Measurements from ENCODE around the gene DDIT3. TPM values are rescaled to one million over a fixed set of nuclear protein-coding genes. Genes with fewer than 3 reads are reported as not detected.

DDIT3 gene
- total and polyA plus RNA-seq, 2 of the 8 experiments (the other 6 are each of a cell fraction or from before 2014, with no cell fraction given): 4.9 to 5.7 TPM

- Histone ChIP-seq H3K27ac (ENCODE audit: low read depth, low read length) (no peak overlapping the region), H2BK5ac (ENCODE audit: low read depth, low read length) (no peak overlapping the region), H3K4ac (replicated peaks; ENCODE audit: insufficient read length, low read depth, low read length) (no peak overlapping the region), H3K9ac (replicated peaks in 1 of 4; ENCODE audit: extremely low read depth in 1 of 4, low read depth in 3 of 4, low read length in 3 of 4) (no peak overlapping the region), H2BK20ac (ENCODE audit: low read length) (no peak overlapping the region), H3K27me3 (replicated peaks in 1 of 4; ENCODE audit: control insufficient read depth in 3 of 4, extremely low read depth in 1 of 4, insufficient read depth in 3 of 4, low read length in 3 of 4) (no peaks in the 10 kb centered on the region), H3K14ac (ENCODE audit: insufficient read length) (no peak overlapping the region), H2BK120ac (replicated peaks; ENCODE audit: low read depth, low read length) (no peak overlapping the region), H3K4me2 (ENCODE audit: insufficient read depth in 1 of 2, low read depth in 2 of 2, low read length in 2 of 2) (no peak overlapping the region), H3K18ac (ENCODE audit: extremely low read depth, low read length) (no peak overlapping the region), H3K56ac (replicated peaks; ENCODE audit: insufficient read length, low read depth, low read length) (no peak overlapping the region), H4K5ac (ENCODE audit: insufficient read length, low read depth, low read length) (no peak overlapping the region), H3K36me3 (ENCODE audit: control insufficient read depth in 2 of 4, insufficient read depth in 4 of 4, low read length in 3 of 4) (peaks cover 2 to 54% (median 20%) of the 10 kb centered on the region in 4 experiments; a peak in 6 of 8 replicates), H4K8ac (ENCODE audit: extremely low read depth, insufficient read depth, low read length) (no peak overlapping the region), H3K9me3 (ENCODE audit: insufficient read depth in 2 of 2, low read depth in 1 of 2, low read length in 1 of 2) (no peaks in the 10 kb centered on the region), H2BK15ac (ENCODE audit: low read length) (no peak overlapping the region), H3K79me2 (ENCODE audit: control insufficient read depth in 1 of 2, insufficient read depth in 2 of 2, low read length in 2 of 2) (peaks cover 0 to 9% of the 10 kb centered on the region in 2 experiments; a peak in 1 of 4 replicates), H3K23me2 (ENCODE audit: low read depth, low read length) (peaks cover 8% of the 10 kb centered on the region; the same call in 1 of the 2 replicates), H3K4me1 (replicated peaks in 1 of 4; ENCODE audit: control insufficient read depth in 3 of 4, insufficient read depth in 4 of 4, low read length in 3 of 4) (peaks cover 5 to 14% (median 7%) of the 10 kb centered on the region in 4 experiments; a peak in 6 of 7 replicates), H4K20me1 (replicated peaks in 1 of 2; ENCODE audit: control insufficient read depth in 1 of 2, insufficient read depth in 2 of 2, low read length in 2 of 2) (peaks cover 3 to 13% of the 10 kb centered on the region in 2 experiments), H4K91ac (replicated peaks; ENCODE audit: insufficient read length, low read length) (no peak overlapping the region), H2AFZ (ENCODE audit: low read length) (no peak overlapping the region), H3K4me3 (ENCODE audit: extremely low read depth in 1 of 4, insufficient read depth in 2 of 4, low read depth in 3 of 4, low read length in 4 of 4) (no peak overlapping the region), H2BK12ac (ENCODE audit: low read depth, low read length) (no peak overlapping the region), H3K23ac (ENCODE audit: insufficient read length) (no peak overlapping the region), H2AK5ac (ENCODE audit: low read depth, low read length) (no peak overlapping the region), H3K79me1 (ENCODE audit: low read depth, low read length) (no peaks in the 10 kb centered on the region; the same call in 1 of the 2 replicates)
- POLR2A ChIA-PET (ENCODE audit: partially characterized antibody): interaction anchor here (0.6 to 7.3 kb wide), 21 partner anchors 8 to 209 kb away, joined by 3 to 56 read pairs (median 4); partner anchors contain the start of genes DCTN2, DTX3, INHBE and PIP4K2C
- FAIRE-seq: no peak
- DNase-seq (ENCODE audit: low read depth in 1 of 2, low spot score in 2 of 2): no peak
- WGBS, 2 experiments (ENCODE audit: extremely low coverage in 1 of 2, insufficient coverage in 1 of 2, insufficient read length in 1 of 2, insufficient replicate concordance in 2 of 2, low coverage in 1 of 2, low lambda C conversion rate in 2 of 2, missing lambda C conversion rate in 1 of 2): 73% methylated on average over 4 of the region's 4 CpGs; no CpG with 5 or more reads in 1 of the 2 experiments
- CTCF ChIA-PET (ENCODE audit: partially characterized antibody): interaction anchor here (0.6 to 4.8 kb wide), 5 partner anchors 10 to 1158 kb away, joined by 3 to 29 read pairs (median 5); partner anchors contain the start of gene GLI1
- TF ChIP-seq JUND (IDR thresholded peaks at IDR 0.05; ENCODE audit: low read length) (no peak), KDM1A (IDR thresholded peaks at IDR 0.05; ENCODE audit: borderline replicate concordance, low read length) (no peak), SP2 (IDR thresholded peaks at IDR 0.05; ENCODE audit: low read length) (no peak), SIRT6 (IDR thresholded peaks at IDR 0.05; ENCODE audit: low read length) (no peak), ATF2 (IDR thresholded peaks at IDR 0.05; ENCODE audit: low read length) (no peak), TEAD4 (IDR thresholded peaks at IDR 0.05; ENCODE audit: low read depth, low read length) (no peak), HDAC2 (IDR thresholded peaks at IDR 0.05; ENCODE audit: borderline replicate concordance in 1 of 2, low read depth in 2 of 2, low read length in 2 of 2) (no peak)
- TF ChIP-seq, protein P1, sequence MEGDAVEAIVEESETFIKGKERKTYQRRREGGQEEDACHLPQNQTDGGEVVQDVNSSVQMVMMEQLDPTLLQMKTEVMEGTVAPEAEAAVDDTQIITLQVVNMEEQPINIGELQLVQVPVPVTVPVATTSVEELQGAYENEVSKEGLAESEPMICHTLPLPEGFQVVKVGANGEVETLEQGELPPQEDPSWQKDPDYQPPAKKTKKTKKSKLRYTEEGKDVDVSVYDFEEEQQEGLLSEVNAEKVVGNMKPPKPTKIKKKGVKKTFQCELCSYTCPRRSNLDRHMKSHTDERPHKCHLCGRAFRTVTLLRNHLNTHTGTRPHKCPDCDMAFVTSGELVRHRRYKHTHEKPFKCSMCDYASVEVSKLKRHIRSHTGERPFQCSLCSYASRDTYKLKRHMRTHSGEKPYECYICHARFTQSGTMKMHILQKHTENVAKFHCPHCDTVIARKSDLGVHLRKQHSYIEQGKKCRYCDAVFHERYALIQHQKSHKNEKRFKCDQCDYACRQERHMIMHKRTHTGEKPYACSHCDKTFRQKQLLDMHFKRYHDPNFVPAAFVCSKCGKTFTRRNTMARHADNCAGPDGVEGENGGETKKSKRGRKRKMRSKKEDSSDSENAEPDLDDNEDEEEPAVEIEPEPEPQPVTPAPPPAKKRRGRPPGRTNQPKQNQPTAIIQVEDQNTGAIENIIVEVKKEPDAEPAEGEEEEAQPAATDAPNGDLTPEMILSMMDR (IDR thresholded peaks at IDR 0.05; ENCODE audit: control extremely low read depth in 1 of 3, insufficient read depth in 1 of 3, low read depth in 1 of 3, low read length in 3 of 3): no peak
Observed at GRCh38 chr12:57526477-57527126, 6.3 kb upstream of the DDIT3 start.

All from H1 (cell line).